Retinal pigment epithelial cell (primary cell): ENCODE data around the gene RPS6KA5.

Experiments used
- DNase-seq: peaks from one replicate; pipeline ENCODE4 v3.0.0-alpha.2; 2010; ENCODE audit warnings: low read depth
- H3K4me3 ChIP-seq: 2 replicates; pipeline ENCODE4 v1.5.1; 2011; ENCODE audit warnings: mild to moderate bottlenecking, low read length, control low read depth, moderate library complexity
- CTCF ChIP-seq: conservative IDR thresholded peaks from 2 replicates; pipeline ENCODE4 v1.5.1; 2011; ENCODE audit warnings: low read depth, low read length, control low read depth, inconsistent platforms

Gene RPS6KA5

DNA sequence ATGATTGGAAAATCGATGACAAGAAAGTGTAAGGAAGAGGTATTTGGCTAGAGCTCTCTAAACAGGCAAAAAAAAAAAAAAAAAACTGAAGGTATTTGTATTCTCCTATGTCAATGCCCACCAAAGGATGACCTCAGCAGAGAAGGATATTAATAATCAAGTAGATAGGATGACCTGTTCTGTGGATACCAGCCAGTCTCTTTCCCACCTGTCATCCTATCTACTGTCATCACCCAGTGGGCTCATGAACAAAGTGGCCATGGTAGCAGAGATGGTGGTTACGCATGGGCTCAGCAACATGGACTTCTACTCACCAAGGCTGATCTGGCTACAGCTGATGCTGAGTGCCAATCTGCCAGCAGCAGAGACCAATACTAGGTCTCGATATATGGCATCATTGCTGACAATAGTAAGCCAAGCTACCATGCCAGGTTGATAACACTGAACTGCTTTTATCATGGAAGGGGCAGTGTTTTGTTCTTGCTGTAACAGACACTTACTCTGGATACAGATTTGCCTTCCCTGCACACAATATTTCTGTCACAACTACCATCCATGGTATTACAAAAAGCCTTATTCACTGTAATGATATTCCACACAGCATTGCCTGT, 43.5 kb downstream of the RPS6KA5 start:
- TF ChIP-seq CTCF, result no peak
- no peak for DNase-seq

DNA sequence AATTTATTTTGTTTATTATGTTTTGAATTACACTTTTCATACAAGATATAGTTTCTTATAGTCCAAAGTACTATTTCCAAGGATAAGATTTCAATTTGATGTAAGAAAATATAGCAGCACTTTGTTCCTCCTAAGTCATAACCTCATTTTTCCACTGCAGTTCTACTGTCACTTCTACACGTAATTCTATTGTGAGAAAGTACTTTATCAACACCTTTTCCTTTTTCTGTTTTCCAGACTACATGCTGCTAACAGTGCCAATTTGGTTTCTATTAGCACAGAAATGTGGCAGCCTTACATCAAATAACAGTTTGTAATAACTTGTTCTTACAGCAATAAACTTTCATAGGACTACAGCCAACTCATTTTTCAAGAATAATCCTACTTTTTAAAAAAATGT, 45.0 kb downstream of the RPS6KA5 start:
- no peak for TF ChIP-seq CTCF
- H3K4me3 ChIP-seq, result no peak overlapping the region
- no peak for DNase-seq

More for the DNA sequence above, 43.5 kb downstream of the RPS6KA5 start:
- no peak overlapping the region for H3K4me3 ChIP-seq

- no peak for TF ChIP-seq CTCF
- H3K4me3 ChIP-seq, result no peak overlapping the region
- no peak for DNase-seq
Observed at GRCh38 chr14:91012045-91012444, 48.4 kb downstream of the RPS6KA5 start.

DNA sequence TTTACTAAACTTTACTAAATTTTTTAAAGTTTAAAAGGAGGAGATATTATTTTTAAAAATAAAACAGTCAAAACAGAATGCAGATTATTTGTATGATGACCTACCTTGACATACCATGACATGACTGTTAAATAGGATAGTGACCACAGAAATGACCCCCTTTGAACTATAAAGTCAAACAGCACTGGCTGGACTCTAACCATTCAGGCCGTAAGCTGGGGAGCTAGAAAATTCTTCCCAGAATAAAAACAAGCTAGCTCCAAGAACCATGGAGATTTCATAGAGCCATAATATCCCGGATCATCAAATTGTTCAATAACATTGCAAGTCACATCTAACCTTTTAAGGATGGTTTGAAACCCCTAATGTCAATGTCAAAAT, 50.3 kb downstream of the RPS6KA5 start:
- no peak overlapping the region for H3K4me3 ChIP-seq
- no peak for DNase-seq
- TF ChIP-seq CTCF, result no peak

DNA sequence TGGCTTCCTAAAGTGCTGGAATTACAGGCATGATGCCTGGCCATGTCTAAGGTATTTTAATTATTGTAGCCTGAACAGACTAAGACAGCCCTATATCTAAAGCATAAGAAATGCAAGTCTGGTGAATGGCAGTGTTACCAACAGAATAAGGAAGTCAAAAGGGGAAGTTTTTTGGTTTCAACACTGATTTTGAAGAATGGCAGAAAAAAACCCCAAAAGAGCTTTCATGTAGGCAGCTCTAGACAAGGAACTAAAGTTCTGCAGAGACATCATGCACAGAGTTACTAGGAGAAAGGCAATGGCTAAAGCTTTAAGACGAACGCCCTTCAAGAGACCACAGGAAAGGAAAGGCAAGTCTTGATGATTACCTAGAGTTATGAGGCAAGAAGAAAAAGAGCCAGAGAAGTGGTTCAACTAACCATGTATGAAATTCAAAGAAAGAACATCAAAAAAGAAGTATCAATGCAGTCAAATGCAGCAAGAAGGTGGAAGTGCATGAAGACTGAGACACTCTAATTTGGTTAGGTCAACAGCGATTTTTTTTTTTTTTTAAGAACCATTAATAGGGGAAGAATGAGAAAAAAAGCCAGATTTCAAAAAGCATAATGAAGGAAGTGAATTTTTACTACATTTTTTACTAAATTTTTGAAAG, 50.8 kb downstream of the RPS6KA5 start:
- no peak for DNase-seq
- no peak for TF ChIP-seq CTCF
- no peak overlapping the region for H3K4me3 ChIP-seq

- DNase-seq, result no peak
- no peak for TF ChIP-seq CTCF
- no peak overlapping the region for H3K4me3 ChIP-seq
Observed at GRCh38 chr14:91008759-91009409, 51.6 kb downstream of the RPS6KA5 start.

DNA sequence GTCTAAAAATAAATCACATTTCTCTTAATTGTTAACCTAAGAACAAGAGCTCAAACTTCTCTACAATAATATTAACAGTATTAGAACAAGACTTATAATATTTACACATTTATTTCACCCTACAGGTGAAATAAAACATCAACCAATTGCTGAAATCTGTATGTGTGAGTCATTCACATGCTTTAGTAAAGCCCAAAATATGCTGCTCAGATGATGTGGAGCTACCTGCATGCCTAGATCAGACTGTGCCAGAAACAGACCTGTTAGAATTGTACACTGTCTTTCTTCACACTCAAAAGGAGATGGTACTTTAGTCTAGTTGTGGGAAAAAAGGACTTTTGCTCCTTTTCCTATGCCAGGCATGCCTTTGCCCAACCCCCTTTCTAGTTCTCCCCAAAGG, 54.7 kb downstream of the RPS6KA5 start:
- no peak for TF ChIP-seq CTCF
- H3K4me3 ChIP-seq, result no peak overlapping the region
- no peak for DNase-seq
